GM06990 (cell line): ENCODE measurements around the gene C1QL4.
A peak's percentile ranks its signal among the peaks of the same experiment; 100 is the strongest.

Experiments
- DNase-seq: peaks from one replicate; pipeline ENCODE4 v3.0.0-alpha.2; 2011; ENCODE audit not compliant: insufficient read length; ENCODE audit errors: extremely low read depth
- H3K27me3 ChIP-seq: replicated peaks from 2 replicates; pipeline ENCODE4 v1.6.0; 2011; ENCODE audit warnings: low read length; ENCODE audit not compliant: control insufficient read depth, insufficient read depth
- H3K36me3 ChIP-seq: 2 replicates; pipeline ENCODE4 v1.5.1; 2011; ENCODE audit warnings: low read length; ENCODE audit not compliant: control insufficient read depth, insufficient read depth
- H3K4me3 ChIP-seq: replicated peaks from 2 replicates; pipeline ENCODE4 v1.5.1; 2011; ENCODE audit warnings: low read depth, mild to moderate bottlenecking, control low read depth, low read length
- TF ChIP-seq, protein P1 (sequence below): IDR thresholded peaks from 2 replicates; pipeline ENCODE4 v1.5.1; 2011; ENCODE audit warnings: low read length, control low read depth, mild to moderate bottlenecking, inconsistent platforms; ENCODE audit not compliant: insufficient read depth, poor library complexity, severe bottlenecking

The C1QL4 gene

DNA sequence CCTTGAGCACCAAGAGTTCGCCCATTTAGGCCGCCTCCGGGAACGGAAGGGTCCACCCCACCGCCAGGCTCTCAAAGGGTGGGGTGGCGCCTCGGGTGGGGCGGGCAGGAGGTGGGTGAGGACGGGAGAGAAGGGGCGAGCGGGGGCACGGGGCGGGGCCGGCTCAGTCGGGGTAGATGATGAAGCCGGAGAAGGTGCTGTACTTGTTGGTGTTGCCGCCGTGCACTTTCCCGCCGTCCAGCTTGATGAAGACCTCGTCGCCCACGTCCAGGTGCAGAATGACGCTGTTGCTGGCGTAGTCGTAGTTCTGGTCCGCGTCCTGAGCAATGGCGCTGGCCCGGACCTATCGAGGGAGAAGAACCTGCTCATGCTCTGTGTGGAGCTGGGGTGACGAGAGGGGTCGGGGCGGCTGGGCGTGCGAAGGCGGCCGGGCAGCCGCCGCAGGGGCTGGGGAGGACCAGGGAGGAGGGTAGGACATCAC is 4.1 kb downstream of the C1QL4 start:
- Histone ChIP-seq H3K36me3 (peaks cover 14% of the 10 kb centered on the region), H3K27me3 (peaks cover 1% of the 10 kb centered on the region), H3K4me3 (no peak overlapping the region)
- DNase-seq, result no peak
- TF ChIP-seq, protein P1, sequence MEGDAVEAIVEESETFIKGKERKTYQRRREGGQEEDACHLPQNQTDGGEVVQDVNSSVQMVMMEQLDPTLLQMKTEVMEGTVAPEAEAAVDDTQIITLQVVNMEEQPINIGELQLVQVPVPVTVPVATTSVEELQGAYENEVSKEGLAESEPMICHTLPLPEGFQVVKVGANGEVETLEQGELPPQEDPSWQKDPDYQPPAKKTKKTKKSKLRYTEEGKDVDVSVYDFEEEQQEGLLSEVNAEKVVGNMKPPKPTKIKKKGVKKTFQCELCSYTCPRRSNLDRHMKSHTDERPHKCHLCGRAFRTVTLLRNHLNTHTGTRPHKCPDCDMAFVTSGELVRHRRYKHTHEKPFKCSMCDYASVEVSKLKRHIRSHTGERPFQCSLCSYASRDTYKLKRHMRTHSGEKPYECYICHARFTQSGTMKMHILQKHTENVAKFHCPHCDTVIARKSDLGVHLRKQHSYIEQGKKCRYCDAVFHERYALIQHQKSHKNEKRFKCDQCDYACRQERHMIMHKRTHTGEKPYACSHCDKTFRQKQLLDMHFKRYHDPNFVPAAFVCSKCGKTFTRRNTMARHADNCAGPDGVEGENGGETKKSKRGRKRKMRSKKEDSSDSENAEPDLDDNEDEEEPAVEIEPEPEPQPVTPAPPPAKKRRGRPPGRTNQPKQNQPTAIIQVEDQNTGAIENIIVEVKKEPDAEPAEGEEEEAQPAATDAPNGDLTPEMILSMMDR, result no peak

DNA sequence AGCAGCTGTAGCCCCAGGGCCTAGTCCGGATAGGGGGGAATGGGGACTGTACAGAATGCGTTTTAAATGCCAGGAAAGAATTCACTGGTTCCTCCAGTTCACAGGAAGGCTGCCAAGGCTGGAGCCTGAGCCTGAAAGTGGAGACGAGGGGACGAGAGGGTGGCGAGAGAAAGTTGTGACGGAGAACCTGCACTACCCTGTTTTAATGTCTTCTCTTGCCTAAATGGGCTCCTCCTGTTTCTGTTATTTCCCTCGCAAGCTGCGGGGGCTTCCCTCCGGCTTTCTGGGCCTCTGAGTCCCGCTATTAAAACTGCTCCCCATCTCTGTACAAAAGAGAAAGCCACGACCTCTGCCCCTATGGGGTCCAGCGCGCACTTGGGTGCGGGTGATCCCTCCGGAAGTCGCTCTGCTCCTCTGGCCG is 4.5 kb downstream of the C1QL4 start:
- no peaks in the 10 kb centered on the region; the same call in 1 of the 2 replicates for H3K27me3 ChIP-seq
- TF ChIP-seq, protein P1, result no peak
- H3K36me3 ChIP-seq, result peaks cover 14% of the 10 kb centered on the region
- no peak overlapping the region for H3K4me3 ChIP-seq
- no peak for DNase-seq

DNA sequence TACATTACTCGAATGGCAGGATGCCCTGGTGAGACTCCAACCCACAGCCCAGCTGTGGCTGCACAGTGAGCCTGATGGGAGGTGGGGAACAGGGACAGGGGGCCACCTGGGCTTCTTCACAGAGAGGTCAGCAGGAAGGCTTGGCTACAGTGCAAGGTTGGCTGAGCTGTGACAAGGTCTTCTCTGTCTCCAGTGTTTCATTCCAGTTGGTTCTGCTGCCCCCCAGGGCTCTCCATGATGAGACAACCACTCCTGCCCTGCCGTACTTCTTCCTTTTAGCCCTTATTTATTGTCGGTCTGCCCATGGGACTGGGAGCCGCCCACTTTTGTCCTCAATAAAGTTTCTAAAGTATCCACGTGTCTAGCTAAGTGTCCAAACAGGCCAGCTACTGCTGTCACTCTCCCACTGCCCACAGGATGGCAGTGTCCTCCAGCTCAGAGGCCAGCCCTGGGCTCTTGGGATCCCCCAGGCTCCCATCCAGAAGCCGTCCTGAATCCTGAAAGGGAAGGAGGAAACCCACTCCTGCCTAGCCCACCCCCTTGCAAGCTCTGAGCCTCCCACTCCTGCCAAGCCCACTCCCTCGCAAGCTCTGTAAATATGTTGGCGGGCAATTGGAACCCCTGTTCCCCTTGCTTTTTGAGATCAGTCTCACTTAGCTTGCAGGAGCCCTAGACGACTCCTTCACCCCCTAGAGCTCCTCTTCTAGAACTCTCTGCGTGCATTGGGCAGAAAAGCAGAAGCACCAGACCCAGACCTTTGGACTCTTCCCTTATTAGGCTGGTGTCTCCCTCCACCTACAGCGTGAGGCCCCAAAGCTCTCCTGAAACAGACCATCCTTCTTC is 5.4 kb downstream of the C1QL4 start:
- TF ChIP-seq, protein P1, result peak; percentile 60
- H3K27me3 ChIP-seq, result no peaks in the 10 kb centered on the region; the same call in 1 of the 2 replicates
- DNase-seq, result no peak
- peaks cover 20% of the 10 kb centered on the region for H3K36me3 ChIP-seq
- no peak overlapping the region for H3K4me3 ChIP-seq

DNA sequence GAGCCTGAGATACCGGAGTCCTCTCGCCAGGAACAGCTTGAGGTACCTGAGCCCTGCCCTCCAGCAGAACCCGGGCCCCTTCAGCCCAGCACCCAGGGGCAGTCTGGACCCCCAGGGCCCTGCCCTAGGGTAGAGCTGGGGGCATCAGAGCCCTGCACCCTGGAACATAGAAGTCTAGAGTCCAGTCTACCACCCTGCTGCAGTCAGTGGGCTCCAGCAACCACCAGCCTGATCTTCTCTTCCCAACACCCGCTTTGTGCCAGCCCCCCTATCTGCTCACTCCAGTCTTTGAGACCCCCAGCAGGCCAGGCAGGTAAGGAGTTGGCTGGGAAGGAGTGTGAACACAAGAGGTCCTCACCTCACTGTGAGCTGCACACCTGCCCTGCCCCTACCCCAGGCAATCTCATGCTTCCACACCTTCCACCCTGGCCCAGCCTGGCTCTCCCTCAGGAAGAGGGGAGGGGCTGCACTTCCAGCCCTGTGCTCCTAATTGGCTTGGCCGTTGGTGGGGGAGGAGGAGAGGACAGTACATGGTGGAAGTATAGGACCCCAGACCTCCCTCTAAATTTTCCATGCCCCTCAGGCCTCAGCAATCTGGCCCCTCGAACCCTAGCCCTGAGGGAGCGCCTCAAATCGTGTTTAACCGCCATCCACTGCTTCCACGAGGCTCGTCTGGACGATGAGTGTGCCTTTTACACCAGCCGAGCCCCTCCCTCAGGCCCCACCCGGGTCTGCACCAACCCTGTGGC is 6.2 kb downstream of the C1QL4 start:
- Histone ChIP-seq H3K27me3 (no peaks in the 10 kb centered on the region), H3K36me3 (peaks cover 22% of the 10 kb centered on the region), H3K4me3 (no peak overlapping the region)
- TF ChIP-seq, protein P1, result no peak
- DNase-seq, result no peak

DNA sequence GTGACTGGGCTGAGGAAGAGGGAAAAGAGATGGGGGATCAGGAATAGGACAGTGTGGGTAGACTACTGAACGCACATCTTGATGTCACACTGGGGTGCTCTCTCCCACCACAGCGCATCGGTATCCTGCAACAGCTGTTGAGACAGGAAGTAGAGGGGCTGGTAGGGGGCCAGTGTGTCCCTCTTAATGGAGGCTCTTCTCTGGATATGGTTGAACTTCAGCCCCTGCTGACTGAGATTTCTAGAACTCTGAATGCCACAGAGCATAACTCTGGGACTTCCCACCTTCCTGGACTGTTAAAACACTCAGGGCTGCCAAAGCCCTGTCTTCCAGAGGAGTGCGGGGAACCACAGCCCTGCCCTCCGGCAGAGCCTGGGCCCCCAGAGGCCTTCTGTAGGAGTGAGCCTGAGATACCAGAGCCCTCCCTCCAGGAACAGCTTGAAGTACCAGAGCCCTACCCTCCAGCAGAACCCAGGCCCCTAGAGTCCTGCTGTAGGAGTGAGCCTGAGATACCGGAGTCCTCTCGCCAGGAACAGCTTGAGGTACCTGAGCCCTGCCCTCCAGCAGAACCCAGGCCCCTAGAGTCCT is 6.9 kb downstream of the C1QL4 start:
- no peak overlapping the region for H3K4me3 ChIP-seq
- no peaks in the 10 kb centered on the region for H3K27me3 ChIP-seq
- peaks cover 23% of the 10 kb centered on the region for H3K36me3 ChIP-seq
- TF ChIP-seq, protein P1, result no peak
- DNase-seq, result no peak
